SU-DHL-6 (cell line): ENCODE data around the gene SIGLEC1.

Experiments
- H2AFZ ChIP-seq: fragments of 200-600 bp; sonication (generic); 2 replicates; pipeline ENCODE4 v1.6.1; 2014; ENCODE audit warnings: low read depth, mild to moderate bottlenecking, moderate library complexity, mixed read lengths, antibody characterized with exemption, low read length; ENCODE audit not compliant: severe bottlenecking
- H3F3A ChIP-seq: fragments of 200-600 bp; shearing (Covaris generic); 2 replicates; pipeline ENCODE4 v1.6.0; 2016; ENCODE audit warnings: antibody characterized with exemption, mild to moderate bottlenecking; ENCODE audit not compliant: insufficient read depth
- H3K27ac ChIP-seq: fragments of 200-600 bp; sonication (generic); 2 replicates; pipeline ENCODE4 v1.5.1; 2016; ENCODE audit warnings: low read depth, mild to moderate bottlenecking, low read length, moderate library complexity, mixed read lengths
- H3K27me3 ChIP-seq: fragments of 200-600 bp; sonication (generic), shearing (Covaris generic); 2 replicates; pipeline ENCODE4 v1.6.0; 2014; ENCODE audit warnings: mild to moderate bottlenecking, low read length
- H3K36me3 ChIP-seq: fragments of 200-600 bp; sonication (generic); 2 replicates; pipeline ENCODE4 v1.6.1; 2014; ENCODE audit warnings: mild to moderate bottlenecking, low read length, mixed read lengths
- H3K4me2 ChIP-seq: fragments of 300-600, 200-600 bp; shearing (Covaris generic), sonication (generic); 2 replicates; pipeline ENCODE4 v1.6.0; 2014; ENCODE audit warnings: low read length, low read depth, mild to moderate bottlenecking; ENCODE audit not compliant: poor library complexity, severe bottlenecking
- H3K4me3 ChIP-seq: fragments of 200-600 bp; sonication (generic); 2 replicates; pipeline ENCODE4 v1.5.1; 2014; ENCODE audit warnings: antibody characterized with exemption, low read length, mild to moderate bottlenecking, mixed read lengths; ENCODE audit not compliant: insufficient read depth, poor library complexity, severe bottlenecking
- H3K79me2 ChIP-seq: fragments of 200-600 bp; sonication (generic); 2 replicates; pipeline ENCODE4 v1.6.1; 2014; ENCODE audit warnings: mild to moderate bottlenecking, low read length, moderate library complexity; ENCODE audit not compliant: insufficient read depth
- H3K9ac ChIP-seq: fragments of 200-600 bp; sonication (generic); 2 replicates; pipeline ENCODE4 v1.7.0; 2014; ENCODE audit warnings: mild to moderate bottlenecking, low read length
- H3K9me2 ChIP-seq: fragments of 200-600 bp; sonication (generic); replicated peaks from 2 replicates; pipeline ENCODE4 v1.6.1; 2014; ENCODE audit warnings: low read length; ENCODE audit not compliant: insufficient read depth
- H3K9me3 ChIP-seq: fragments of 200-600 bp; sonication (generic); 2 replicates; pipeline ENCODE4 v1.6.1; 2014; ENCODE audit warnings: low read length, mixed read lengths; ENCODE audit not compliant: insufficient read depth
- H4K20me1 ChIP-seq: fragments of 200-600 bp; sonication (generic); 2 replicates; pipeline ENCODE4 v1.6.1; 2014; ENCODE audit warnings: low read depth, mild to moderate bottlenecking, antibody characterized with exemption, low read length, moderate library complexity, mixed read lengths
- CTCF ChIP-seq: fragments of 200-600 bp; sonication (generic); IDR thresholded peaks from one replicate; pipeline ENCODE4 v1.5.1; 2017; ENCODE audit warnings: antibody characterized with exemption, mild to moderate bottlenecking, low read length, moderate library complexity; ENCODE audit not compliant: insufficient read depth, poor library complexity, severe bottlenecking
- EZH2phosphoT487 ChIP-seq: fragments of 200-600 bp; sonication (generic), shearing (Covaris generic); conservative IDR thresholded peaks from 2 replicates; pipeline ENCODE4 v1.6.1; 2018; ENCODE audit warnings: mild to moderate bottlenecking, antibody characterized with exemption, low read length, moderate library complexity, mixed read lengths

SIGLEC1 gene

GRCh38 chr20:3681931-3682781, 30.2 kb downstream of the SIGLEC1 start, which contains the start of gene ADAM33:
TSS of gene ADAM33 (minus strand) at chr20:3682010. CDS start at chr20:3682004, 6 bp downstream.
- Histone ChIP-seq H3K9me3 (no peaks in the 10 kb centered on the region), H4K20me1 (no peaks in the 10 kb centered on the region), H3K9ac (no peak within 1 kb of the TSS), H3K27me3 (no peaks in the 10 kb centered on the region), H3K27ac (no peak within 1 kb of the TSS), H3K4me3 (no peak within 1 kb of the TSS), H3K79me2 (no peaks in the 10 kb centered on the region), H3F3A (no peaks in the 10 kb centered on the region), H2AFZ (no peak within 1 kb of the TSS), H3K36me3 (no peaks in the 10 kb centered on the region), H3K9me2 (no peaks in the 10 kb centered on the region), H3K4me2 (no peak within 1 kb of the TSS)
- TF ChIP-seq CTCF (no peak), EZH2phosphoT487 (no peak)

- Histone ChIP-seq H3K9me3 (no peaks in the 10 kb centered on the region), H3K27me3 (no peaks in the 10 kb centered on the region), H3K36me3 (no peaks in the 10 kb centered on the region), H4K20me1 (no peaks in the 10 kb centered on the region), H3K4me3 (no peak overlapping the region), H3F3A (no peaks in the 10 kb centered on the region), H3K79me2 (no peaks in the 10 kb centered on the region), H2AFZ (no peak overlapping the region), H3K9ac (no peak overlapping the region), H3K9me2 (no peaks in the 10 kb centered on the region), H3K27ac (no peak overlapping the region), H3K4me2 (no peak overlapping the region)
- TF ChIP-seq CTCF (no peak), EZH2phosphoT487 (no peak)
Observed at GRCh38 chr20:3681352-3681930, 31.0 kb downstream of the SIGLEC1 start.

GRCh38 chr20:3680701-3681351, 31.6 kb downstream of the SIGLEC1 start:
- Histone ChIP-seq H3K4me2 (no peak overlapping the region), H3K27ac (no peak overlapping the region), H3F3A (no peaks in the 10 kb centered on the region), H4K20me1 (no peaks in the 10 kb centered on the region), H3K9ac (no peak overlapping the region), H3K9me3 (no peaks in the 10 kb centered on the region), H3K9me2 (no peaks in the 10 kb centered on the region), H3K4me3 (no peak overlapping the region), H3K27me3 (no peaks in the 10 kb centered on the region), H2AFZ (no peak overlapping the region), H3K79me2 (no peaks in the 10 kb centered on the region), H3K36me3 (no peaks in the 10 kb centered on the region)
- TF ChIP-seq CTCF: no peak
- no peak for TF ChIP-seq EZH2phosphoT487
